Stimulated activated CD8-positive, alpha-beta memory T cell treated with anti-CD3 and anti-CD28 coated beads, Interleukin-12 subunit alpha, Interleukin-12 subunit beta, amount 100 ng/mL, for 24 hours (primary cell): ENCODE data around the gene TENT4A.

Source experiments
- DNase-seq: peaks from one replicate; pipeline ENCODE4 v3.0.0-alpha.2; 2020; ENCODE audit errors: extremely low read depth

The TENT4A gene

DNA sequence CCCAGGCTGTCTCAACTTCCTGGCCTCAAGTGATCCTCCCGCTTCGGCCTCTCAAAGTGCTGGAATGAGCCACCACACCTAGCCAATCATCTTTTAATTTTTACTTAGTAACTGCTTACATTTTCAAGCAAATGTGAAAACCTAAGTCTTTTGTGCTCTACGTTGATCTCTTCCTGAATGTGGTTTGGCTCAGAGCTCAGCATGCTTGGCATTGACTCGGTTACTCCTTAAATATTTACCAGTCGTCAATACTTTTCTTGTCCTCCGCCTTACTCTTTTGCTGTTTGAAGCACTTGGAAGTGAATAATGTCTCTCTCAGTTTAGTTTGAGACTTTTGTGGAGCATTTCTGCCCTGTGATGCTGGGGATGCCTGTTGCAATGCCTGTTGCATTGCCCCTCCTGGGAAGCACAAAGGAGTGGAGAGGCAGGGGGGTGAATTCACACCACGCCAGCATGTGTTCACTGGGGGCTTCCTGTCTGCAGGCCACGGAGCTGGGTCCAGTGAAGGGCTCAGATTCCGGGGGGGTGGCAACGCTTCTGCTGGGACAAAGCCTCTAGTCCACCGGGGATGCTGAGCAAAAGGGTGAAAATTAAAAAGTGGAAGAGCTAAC, 13.1 kb upstream of the TENT4A start:
- DNase-seq, result no peak

DNA sequence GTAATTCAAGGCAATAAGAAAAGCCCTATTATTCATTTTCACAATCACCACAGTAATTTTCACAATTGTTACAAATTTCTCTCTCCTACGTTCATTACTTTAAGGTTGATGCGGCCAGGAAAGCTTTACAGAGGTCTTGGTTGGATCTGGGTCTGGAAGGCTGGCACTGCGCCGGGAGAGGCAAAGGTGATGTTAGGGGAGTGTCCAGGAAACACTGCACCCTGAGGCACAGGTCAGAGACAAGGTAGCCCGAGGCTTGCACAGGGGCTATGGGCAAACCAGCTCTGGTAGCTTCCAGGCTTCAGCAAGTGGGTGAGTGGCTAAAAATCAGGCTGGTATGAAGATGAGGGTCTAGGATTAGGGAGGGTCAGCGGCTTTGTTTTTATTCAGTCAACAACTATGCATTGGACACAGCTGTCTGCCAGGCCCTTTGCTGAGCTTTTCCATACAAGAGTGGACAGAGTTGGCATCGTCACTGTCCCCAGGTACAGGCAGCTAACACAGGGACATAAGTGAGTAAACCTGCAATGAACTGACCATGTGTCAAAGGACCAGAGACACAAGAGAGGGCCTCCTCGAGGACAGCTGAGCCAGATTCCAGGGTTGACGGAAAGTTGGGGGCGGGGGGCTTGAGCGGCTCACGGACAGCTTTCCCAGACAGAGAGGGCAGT, 12.4 kb upstream of the TENT4A start:
- no peak for DNase-seq

DNA sequence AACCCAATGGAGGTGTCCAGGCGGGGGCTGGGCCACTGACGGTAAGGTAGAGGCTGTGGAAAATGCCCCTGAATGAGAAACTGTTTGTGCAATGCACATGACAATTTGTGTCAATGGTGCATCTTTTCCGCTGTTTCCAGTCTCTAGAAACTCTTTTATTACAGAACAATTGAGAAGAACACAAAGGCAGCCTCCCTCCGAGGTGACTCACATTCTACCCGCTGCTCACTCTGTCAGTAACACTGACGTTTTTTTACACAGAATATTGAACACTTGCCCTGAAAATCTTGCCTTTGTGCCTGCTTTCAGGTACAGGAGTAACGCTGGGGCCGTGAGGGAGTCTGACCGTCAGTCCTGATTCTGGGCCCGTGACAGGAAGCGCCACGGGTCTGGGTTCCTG, 11.7 kb upstream of the TENT4A start:
- no peak for DNase-seq

DNA sequence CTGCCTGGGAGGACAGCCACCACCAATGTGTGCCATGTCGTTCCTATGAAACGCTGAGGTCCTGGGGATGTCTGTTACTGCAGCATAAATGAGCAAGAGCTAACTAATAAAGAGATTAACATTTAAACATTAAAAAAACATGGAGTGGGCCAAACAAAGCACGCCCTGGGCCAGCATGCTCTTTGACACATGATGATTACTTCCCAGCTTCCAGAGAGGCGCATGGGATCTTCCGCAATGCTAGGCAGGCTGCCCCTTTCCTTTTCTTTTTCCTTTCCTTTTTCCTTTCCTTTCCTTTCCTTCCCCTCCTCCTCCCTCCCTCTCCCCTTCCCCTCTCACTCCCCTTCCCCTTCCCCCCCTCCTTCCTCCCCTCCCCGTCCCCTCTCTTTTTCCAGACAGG, 10.6 kb upstream of the TENT4A start:
- no peak for DNase-seq

DNA sequence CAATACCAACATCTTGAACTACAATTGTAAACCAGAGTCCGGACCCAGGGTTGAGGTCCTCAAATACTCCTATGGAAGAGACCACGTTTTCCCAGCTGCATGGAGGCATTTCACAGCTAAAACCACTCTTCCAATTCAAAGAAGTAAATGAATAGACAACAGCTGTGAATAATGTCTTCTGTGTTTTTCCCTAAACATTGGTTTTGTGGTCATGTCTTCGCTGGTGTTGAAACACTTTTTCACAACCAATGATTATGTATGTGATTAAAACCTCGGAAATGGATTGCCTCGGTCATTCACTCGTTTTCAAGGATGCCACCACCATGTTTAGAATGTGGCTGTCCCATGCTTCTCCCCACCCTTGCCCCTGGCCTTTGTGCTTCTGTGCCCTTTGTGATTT, 9.4 kb upstream of the TENT4A start:
- DNase-seq, result no peak

DNA sequence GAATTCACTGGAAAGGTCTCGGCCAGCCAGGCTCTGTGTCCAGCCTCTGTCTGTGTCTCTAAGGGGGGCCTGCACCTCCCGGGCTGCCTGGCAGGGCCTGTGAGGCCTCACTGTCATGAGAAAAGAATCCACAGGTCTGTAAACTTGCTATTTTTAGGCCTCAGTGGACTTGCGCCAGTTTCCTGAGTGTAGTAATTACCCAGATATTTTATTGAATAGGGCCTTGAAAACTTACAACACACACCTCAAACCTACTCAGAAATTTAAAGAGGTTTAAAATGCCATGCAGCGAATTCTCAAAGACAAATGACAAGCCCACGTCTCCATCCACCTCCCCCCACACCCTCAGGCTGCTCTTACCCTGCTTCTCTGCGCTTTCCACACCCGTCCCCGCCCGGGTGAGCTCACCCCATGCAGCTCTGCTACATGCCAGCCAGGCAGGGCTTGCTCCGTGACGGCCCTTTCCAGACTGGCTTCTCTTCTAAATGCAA, 8.8 kb upstream of the TENT4A start:
- no peak for DNase-seq

DNA sequence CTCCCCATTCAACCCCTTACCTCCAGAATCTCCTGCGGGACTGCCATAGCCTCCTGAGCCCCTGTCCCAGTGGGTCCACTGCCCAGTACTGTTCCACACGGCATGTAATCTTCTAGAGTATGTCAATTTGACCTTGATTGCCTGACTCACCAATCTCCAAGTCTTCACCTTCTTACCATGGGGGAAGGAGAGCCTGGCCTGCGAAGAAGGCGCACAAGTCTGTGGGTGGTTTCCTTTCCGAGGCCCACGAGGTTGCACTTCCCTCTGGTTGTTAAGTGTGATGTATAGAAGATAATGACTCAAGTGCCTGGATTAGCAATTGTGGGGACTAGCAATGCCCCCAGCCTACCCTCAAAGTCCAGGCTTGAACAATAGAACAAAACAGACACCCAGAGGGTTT, 8.1 kb upstream of the TENT4A start:
- DNase-seq, result no peak

DNA sequence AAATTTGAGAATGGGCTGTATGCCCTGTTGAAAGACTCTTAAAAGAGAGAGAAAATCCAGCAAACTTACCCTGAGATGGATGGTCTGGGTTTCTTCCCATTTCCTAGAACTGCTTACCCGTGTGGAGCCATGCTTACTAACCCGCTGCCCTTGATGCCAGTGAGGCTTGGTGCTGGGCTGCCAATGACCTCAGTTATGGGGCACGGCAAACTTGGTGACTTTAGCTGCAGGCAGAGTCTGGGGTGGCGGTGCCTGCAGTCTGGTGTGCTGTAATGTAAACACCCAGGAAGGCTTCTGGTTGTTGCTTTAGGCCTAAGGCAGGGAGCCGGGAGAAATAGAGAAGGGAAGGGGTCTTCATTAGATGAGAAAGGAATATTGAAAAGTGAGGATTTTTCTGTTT, 7.3 kb upstream of the TENT4A start:
- no peak for DNase-seq

DNA sequence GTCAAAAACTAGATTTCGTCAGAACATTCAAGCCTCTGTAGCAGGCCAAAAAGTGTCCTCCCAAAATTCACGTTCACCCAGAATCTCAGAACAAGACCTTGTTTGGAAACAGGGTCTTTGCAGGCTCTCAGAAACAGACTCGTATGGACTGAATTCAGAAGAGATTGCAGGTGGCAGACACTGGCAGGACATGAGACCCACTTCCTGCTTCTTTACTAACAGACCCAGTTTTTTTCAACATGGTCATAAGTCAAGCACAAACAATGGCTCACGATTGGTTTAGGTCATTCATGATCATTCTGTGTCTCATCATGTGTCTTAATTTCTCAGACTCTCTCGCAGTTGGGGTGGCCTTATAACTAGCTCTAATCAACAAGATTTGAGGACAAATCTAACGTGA, 5.4 kb upstream of the TENT4A start:
- DNase-seq, result no peak

DNA sequence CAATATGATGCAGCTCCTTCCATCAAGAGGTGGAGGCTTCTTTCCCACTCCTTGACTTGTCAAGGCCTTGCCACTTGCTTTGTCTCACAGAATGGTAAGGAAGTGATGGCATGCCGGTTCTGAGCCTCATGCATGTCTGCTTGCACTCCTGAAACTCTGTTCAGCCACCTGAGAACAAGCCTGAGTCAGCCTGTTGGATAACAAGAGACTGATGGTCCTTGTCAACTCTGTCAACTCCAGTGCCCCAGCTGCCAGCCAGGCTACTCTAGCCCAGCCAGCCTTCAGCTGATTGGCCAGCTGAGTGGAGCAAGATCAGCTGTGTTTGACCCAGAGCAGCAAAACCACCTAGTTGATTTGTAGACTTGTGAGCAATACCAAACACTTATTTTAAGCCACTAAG, 4.4 kb upstream of the TENT4A start:
- DNase-seq, result no peak

DNA sequence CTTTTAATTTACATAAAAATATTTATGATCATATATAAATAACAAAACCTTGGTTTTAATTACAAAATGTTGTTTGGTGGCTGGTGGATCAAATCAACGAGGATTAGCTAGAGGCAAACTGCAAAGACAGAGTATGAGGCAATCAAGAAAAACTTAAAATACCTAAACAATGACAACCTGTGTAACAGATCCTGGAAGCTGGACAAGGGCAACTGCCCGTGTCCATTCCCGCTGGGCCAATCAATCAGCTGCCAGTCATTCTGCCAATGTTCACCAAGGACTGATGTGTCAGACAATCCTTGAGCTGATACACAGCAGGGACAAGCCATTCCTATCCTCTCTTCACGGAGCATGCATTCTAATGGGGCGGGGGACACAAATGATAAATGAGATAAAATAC, 3.2 kb upstream of the TENT4A start:
- no peak for DNase-seq

DNA sequence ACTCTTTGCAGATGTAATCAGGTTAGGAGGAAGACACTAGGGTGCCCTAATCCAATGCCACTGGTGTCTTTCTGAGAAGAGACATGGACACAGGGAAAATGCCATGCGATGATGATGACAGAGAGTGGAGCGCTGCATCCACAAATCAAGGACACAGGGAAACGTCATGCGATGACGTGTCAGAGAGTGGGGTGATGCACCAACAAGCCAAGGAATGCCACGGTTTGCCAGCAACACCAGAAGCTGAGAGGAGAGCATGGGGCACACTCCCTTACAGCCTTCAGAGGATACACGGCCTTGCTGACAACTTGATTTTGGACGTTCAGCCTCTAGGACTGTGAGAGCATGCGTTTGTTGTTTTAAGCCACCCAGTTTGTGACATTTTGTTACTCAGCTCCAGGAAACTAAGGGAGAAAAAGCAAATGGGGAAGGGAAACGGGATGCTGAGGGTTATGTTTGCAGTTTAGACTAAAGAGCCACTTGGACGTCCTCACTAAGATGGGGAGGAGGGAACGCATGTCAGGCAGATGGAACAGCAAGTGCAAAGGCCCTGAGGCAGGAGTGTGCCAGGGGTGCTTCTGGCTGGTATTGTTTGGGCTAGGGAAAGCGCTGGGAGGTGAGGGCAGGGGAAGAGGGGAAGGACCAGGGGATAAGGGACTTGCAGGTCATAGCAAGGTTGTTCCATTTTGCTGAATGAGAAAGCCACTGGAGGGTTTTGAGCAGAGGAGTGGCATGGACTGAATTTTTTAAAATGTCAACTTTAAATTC, 2.5 kb upstream of the TENT4A start:
- DNase-seq, result no peak

DNA sequence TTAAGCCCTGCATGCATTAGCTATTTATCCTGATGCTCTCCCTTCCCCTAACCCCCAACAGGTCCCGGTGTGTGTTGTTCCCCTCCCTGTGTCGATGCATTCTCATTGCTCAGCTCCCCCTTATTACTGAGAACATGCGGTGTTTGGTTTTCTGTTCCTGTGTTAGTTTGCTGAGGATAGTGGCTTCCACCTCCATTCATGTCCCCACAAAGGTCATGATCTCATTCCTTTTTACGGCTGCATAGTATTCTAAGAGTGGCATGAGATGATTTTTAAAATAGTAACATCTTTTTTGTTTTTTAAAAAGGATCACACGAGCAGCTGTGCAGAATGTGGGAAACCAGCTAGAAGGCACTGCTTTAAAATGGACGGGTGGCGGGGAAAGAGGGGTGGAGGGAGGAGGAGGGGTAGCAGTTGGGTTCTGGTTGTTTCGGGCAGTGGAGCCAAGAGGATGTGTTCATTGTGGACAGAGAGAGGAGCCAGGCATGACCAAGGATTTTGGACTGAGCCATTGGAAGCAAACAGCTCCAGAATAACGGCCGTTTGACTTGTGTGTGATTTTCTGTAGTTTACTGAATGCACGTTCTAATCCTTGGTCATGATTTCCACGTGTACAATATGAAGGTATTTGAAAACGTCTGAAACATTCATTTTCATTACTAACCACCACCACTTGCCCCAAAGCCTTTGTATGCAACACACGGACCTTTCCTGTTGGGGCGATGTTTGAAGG, 1.7 kb upstream of the TENT4A start:
- no peak for DNase-seq

DNA sequence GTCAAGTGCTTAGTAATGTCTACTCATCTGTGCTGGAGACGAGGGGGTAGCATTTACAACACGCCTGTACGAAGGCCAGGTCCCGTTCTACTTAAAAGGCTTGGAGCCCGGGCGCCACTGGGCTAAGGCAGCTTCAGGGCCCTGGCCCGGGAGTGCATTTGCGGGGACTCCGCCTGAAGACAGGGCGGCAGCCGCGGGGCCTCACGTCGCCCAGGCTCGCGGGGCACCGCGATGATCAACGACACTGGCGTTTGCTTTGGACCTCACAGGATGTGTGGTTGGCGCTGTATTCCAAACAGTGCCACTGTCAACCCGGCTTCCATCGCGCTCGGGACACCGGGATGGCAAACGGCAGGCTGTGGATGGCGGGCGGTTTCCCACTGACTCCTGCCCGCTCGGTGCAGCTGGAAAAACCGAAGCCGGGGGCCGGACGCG, 1.1 kb upstream of the TENT4A start:
- no peak for DNase-seq

DNA sequence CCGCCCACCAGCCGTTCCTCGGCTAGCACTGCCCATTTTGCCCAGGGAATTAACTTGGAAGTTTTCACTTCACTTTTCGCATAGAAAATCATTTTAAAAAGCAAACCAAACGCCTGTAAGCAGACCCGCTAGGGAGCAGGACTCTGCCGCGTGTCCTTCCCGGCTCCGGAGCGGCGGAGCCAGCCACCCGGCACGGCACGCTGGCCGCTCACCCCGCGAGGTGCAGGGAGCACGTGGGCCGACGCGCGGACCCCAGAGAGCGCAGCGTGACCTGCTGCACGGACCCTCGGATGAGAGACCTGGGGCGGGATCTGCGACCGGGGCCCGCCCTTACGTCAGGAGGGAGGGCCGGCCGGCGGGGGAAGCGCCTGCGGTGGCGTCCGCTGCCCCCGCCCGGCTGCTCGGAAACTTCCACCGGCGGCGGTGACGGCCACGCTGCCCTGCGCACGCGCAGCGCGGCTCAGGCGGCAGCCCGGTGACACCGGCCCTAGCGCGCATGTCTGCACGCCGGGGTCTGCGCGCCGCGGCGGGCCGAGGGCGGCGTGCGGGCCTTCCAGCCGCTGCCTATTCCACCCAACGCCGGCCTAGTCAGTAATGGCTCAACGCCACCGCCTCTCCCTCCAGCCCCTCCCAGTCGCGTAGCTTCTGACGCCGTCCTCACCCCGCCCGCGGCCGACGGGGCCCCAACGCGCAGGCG, 507 bp upstream of the TENT4A start:
- peak; percentile 86 for DNase-seq

DNA sequence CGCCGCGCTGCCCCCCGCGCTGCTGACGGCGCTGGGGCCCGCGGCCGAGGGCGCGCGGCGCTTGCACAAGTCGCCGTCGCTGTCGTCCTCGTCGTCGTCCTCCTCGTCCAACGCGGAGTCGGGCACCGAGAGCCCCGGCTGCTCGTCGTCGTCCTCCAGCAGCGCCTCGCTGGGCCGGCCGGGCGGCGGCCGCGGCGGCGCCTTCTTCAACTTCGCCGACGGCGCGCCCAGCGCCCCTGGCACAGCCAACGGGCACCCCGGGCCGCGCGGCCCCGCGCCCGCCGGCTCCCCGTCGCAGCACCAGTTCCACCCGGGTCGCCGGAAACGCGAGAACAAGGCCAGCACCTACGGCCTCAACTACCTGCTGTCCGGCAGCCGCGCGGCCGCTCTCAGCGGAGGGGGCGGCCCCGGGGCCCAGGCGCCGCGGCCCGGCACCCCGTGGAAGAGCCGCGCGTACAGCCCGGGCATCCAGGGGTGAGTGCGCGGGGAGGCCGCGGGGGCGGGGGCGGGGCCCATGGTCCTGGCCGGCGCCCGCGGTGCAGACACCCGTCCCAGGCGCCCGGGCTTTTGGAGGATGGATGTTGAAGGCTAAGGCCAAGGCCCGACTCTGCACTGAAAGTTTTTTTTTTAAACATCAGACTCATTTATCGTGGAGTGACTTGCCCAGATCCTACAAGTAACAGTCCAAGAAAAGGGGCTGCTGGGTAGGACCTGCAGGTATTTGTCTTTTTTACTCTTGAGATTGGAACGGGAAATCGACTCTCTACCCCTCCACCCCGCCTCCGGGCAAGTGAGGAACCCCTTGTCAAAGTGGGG, 1.2 kb downstream of the TENT4A start:
- no peak for DNase-seq

DNA sequence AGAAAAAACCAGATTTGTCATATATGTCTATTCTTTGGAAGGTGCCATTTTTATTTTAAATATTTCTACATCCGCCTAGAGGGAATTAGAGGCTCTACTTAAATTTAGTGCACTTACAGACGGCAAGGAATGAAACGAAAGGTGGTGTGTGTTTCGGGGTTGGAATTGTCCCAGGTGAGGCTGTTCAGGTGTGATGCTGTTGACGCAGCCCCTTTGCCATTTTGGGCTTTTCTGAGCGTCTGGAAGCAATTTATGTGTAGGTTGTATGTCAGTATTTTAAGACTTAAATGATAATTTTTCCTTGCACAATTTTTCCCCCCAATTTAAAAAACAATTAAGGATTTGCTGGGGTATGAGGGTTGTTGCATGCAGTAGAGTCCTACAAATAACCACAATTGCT, 2.0 kb downstream of the TENT4A start:
- no peak for DNase-seq

DNA sequence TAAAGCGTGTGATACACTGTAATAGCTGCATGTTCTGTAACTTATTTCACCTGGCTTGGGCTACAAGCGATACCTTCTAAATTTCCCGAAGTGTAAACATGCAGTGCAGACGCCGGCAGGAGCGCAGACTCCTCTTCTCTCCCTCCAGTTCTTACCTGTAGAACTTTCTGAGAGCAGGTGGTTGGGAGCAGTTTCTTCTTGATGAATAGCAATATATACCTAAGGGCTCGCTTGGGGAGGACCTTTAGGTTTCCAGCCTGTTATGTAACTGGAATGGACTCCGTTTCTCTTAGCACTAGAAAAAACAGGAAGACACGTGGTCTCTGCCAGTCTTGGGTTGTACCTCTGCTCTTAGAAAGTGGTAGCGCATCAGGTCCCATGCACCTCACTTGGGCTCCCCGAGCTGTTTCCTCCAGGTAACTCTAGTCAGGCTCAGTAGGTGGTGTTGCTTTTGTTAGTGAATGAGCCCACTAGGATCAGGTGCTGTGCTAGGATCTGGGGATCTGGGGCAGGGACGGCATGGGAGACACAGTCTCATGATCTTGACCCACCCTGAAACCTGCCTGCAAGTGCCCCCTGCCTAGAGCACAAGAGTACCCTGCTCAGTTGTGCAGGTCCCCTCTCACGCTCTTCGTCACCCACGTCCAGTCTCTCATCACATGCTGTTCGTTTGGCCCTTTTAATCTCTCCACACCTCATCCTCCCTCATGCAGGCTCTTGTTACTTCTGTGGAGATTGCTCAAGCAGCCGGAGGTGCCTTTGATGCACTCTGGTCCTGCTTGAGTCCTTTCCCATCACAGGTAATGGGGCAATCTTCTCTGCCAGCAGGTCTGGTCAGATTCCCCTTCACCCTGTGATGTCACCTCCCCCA, 2.8 kb downstream of the TENT4A start:
- DNase-seq, result no peak

DNA sequence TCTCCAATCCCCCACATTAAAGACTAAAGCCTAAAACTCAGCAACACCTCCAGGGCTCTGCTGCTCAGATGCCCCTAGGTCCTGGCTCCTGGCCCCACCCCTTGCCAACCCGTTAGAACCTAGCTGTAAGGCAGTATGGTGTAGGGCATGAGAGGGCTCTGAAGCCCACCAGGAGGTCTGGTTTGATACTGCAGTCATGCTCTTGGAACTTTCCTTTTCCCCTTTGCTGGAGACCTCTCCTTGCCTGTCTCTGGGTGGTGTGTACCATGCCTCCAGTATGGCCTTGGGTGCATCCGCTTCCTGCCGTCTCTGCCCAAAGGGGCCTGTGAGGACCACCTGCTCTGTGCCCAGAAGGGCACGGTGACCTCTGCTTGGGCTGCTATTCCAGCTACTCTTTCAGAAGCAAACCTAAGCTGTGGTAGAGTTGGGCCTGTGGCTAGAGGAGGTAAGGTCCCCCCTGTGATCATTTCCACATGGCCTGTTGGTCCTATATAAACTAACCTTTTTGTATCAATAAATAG, 3.5 kb downstream of the TENT4A start:
- DNase-seq, result no peak

DNA sequence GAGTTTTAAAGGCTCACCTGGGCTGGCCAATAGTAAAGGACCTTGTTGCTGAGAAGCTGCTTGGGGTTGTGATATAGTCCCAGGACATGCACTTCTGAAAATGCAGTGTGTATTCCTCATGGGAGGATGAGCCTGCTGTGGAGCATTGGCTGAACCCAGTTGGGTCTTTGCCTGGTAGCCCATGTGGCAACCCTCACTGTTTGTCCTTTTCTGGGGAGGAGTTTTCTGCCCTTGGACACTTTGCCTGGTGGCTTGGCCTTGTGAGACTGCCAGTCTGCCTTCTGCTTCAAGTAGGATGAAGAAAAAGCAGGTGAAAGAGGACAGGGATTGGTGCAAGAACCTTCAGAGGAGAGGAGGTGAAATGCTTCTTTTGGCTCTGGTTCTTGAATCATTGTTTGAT, 4.0 kb downstream of the TENT4A start:
- no peak for DNase-seq
